ENCODE data around the gene ELF3.
"Not testable (repeated sequence)": the region's sequence is repeated elsewhere in the genome, so short reads cannot be mapped to it uniquely, and the experiment has no call there.

Gene ELF3

DNA sequence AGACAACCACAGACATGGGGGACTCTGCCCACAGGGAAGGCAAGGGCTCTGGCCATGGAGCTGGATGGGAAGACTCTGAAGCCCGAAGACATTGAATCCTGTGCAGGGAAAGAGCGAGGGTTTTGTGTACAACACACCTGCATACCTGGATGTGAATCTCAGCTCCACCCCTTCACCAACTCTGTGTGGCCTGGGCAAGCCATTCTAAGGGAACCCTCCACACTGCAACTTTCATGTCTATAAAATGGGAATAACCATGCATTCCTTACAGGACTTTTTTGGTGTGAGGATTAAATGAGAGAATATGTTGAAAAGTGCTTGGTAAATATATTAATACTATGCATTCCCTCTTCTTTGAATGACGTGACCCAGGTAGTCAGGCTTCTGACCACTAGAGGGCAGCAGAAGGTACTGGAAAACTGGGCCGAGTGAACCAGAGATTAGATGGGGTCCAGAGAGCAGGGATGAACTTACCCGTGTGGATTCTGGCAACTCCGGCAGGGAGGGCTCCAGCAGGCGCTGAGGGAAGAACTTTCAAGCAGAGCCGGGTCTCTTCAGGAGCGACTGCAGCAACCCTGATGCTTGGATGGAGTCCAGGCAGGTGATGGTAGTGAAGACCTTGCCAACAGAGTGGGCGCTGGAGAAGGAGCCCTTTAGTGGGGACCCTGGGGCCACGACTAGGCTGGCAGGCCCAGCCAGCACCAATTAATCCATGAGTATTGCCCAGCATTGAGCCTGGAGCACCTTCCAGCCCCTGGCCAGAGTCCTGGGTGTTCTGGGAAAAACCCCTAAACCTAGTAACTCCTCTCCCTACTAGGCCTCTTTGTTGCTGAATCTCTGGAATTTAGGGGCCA, 834 bp upstream of the ELF3 start:
- DNase-seq (ENCODE audit: low spot score), result peak; percentile 49

DNA sequence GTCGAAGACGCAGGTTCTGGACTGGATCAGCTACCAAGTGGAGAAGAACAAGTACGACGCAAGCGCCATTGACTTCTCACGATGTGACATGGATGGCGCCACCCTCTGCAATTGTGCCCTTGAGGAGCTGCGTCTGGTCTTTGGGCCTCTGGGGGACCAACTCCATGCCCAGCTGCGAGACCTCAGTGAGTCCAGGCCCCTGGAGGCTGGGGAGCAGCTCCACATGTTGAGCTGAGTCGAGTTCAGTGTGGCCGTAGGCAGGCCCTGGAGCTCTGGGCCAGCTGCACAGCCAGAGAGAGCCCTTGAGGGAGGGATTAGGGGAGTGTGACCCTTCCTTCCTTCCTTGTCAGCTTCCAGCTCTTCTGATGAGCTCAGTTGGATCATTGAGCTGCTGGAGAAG, 1.6 kb downstream of the ELF3 start:
- no peak for DNase-seq (ENCODE audit: low spot score)

DNA sequence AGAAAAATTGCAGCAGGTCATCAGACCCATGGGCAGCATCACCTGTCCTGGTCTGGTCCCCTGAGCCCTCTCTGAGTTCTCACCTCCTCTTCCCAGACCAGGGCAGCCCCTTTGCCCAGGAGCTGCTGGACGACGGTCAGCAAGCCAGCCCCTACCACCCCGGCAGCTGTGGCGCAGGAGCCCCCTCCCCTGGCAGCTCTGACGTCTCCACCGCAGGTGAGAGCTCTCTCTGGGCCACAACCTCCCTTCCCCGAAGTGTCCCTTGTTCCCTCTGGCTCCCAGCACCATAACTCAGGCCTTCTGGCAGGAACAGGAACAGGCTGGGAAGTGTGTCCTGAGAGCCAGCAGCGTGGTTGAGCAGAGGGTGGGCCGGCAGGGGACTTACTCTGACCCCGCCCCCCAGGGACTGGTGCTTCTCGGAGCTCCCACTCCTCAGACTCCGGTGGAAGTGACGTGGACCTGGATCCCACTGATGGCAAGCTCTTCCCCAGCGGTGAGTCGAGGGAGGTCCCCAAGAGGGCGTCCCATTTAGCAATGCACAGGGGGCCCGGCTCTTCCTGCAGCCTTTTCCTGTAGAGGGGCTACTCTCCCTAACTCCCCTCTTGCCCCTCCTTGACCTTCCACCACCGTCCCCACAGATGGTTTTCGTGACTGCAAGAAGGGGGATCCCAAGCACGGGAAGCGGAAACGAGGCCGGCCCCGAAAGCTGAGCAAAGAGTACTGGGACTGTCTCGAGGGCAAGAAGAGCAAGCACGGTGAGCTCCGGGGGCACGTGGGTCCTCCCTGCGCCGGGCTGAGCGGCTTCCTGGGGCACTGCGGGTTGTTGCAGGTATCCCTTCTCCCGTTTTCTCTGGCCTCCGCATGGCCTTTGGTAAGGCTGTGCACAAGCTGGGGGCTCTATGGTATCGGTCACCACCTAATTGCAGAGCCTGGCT, 2.4 kb downstream of the ELF3 start:
- DNase-seq (ENCODE audit: low spot score), result no peak

DNA sequence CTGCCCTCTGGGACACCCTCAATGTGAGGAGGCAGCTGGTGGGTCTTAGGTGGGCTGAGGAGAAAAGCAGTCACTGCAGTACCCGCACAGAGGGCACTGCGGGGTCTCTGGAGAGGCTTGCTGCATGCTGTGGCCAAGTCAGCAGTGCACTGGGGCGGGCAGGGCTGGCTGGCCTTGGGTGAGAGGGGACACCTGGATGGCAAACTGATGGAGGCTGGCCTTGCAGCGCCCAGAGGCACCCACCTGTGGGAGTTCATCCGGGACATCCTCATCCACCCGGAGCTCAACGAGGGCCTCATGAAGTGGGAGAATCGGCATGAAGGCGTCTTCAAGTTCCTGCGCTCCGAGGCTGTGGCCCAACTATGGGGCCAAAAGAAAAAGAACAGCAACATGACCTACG, 3.2 kb downstream of the ELF3 start:
- no peak for DNase-seq (ENCODE audit: low spot score)

DNA sequence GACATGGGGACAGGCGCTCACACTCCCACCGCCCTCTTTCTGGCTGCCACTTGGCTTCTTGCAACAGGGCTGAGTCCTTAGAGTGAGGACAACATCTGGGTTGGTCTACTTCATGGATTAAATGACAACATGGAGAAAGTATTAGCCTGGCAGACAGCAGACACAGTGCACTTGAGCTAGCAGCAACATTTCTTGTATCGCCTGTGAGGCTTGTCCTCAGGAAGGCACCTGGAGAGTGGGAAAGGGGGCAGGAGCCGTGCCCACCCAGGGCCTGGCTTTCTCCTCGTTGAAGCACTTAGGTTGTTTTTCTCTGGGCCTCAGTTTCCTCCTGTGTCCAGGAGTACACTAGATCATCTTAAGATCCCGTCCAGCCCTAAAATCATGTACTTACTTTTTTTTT, 3.7 kb downstream of the ELF3 start:
- DNase-seq (ENCODE audit: low spot score), result no peak

DNA sequence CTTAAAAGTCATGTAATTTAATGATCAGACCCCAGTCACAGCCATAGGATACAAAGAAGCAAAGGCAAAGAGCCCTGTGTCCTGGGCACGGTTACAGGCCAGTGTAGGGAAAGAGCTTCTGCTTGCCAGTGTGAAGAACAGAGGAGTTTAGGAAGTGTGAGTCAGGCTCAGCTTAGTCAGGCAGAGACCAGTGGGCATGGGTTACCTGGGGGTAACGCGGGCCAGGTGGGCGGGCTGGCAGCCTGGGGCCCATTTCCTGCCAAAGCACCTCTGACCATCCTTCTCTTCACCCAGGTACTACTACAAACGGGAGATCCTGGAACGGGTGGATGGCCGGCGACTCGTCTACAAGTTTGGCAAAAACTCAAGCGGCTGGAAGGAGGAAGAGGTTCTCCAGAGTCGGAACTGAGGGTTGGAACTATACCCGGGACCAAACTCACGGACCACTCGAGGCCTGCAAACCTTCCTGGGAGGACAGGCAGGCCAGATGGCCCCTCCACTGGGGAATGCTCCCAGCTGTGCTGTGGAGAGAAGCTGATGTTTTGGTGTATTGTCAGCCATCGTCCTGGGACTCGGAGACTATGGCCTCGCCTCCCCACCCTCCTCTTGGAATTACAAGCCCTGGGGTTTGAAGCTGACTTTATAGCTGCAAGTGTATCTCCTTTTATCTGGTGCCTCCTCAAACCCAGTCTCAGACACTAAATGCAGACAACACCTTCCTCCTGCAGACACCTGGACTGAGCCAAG, 4.7 kb downstream of the ELF3 start:
- DNase-seq (ENCODE audit: low spot score), result no peak

DNA sequence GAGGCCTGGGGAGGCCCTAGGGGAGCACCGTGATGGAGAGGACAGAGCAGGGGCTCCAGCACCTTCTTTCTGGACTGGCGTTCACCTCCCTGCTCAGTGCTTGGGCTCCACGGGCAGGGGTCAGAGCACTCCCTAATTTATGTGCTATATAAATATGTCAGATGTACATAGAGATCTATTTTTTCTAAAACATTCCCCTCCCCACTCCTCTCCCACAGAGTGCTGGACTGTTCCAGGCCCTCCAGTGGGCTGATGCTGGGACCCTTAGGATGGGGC, 5.2 kb downstream of the ELF3 start:
- DNase-seq (ENCODE audit: low spot score), result no peak

DNA sequence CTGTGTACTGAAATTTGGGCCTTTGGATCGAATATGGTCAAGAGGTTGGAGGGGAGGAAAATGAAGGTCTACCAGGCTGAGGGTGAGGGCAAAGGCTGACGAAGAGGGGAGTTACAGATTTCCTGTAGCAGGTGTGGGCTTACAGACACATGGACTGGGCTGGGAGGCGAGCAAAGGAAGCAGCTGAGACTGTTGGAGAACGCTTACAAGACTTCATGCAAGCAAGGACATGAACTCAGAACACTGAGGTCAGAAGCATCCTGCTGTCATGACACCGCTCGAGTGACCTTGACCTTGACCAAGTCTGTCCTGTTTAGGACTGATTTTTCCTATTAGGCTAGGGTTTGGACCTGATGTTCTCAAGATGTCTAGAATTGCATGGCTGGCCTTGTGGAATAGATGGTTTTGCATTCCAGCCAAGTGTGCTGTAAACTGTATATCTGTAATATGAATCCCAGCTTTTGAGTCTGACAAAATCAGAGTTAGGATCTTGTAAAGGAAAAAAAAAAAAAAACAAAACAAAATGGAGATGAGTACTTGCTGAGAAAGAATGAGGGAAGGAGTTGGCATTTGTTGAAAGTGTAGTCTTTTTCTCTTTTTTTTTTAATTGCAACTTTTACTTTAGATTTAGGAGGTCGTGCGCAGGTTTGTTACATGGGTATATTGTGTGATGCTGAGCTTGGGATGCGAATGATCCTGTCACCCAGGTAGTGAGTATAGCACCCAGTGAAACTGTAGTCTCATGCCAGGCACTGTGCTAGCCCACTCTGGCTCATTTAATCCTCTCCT, 5.8 kb downstream of the ELF3 start:
- DNase-seq (ENCODE audit: low spot score), result no peak

DNA sequence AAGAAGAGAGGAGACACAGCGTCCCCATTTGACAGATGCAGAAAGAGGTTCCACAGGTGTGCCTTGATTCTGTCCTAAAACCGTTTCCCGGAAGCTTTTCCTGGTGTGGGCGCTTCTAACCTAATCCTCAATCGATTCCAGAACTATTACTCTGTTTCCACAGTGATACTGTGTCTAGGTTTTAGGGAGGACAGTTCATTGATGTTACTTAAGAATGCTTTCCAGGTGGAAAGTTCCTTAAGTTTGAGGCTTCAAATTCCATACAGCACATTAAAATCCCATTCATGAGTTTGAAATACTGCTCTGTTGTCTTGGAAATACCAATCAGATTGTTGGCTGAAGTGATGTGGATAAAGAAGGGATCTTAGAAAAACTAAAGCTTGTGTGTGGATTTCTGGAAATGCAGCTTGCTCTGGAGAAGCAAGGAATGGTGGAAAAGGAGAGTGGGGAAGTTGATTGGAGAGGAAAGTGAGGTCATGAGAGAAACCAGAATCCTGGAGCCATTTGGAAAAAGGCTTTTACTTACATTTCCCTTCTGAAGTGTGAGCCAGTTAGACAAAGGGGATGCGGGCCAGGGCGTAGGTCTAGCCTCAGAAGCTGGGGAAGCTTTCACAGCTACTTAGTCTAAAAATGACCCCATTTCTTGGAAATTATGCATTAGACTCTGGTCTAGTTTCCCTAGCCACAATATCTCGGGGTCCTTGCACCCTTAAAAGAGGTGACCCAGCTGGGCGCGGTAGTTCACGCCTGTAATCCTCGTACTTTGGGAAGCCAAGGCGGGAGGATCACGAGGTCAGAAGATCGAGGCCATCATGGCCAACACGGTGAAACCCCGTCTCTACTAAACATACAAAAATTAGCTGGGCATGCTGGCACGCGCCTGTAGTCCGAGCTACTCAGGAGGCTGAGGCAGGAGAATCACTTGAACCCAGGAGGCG, 6.7 kb downstream of the ELF3 start:
- DNase-seq (ENCODE audit: low spot score), result no peak

DNA sequence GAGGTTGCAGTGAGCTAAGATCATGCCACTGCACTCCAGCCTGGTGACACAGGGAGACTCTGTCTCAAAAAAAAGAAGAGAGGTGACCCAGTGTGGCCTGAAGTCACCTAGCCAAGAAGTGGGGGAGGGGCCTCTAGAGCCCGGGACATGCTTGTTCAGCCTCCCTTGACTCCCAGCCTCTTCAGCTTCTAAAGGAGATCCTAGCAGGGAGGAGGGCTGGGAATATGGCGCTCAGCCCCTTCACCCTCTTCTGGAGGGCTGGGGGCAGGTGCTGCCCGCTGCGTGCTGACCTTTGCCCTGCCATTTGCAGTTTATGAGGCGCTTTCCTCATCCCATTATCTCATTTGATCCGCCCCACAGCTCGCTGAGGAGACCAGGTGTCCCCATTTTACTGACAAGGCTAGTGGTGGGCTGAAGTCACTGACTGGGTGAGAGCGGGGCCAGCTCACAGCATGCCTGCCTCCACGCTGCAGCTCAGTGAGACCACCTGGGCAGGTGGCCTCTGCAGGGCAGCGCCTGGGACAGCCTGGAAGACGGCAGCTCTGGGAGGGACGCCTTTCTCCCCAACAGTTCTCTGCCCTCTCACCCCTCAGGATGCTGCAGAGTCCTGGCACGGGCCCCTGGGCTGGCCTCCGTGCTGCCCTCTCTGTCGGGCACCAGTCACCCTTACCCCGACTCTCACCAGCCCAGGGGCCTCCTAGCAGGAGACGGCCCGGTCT, 7.5 kb downstream of the ELF3 start:
- no peak for DNase-seq (ENCODE audit: low spot score)

DNA sequence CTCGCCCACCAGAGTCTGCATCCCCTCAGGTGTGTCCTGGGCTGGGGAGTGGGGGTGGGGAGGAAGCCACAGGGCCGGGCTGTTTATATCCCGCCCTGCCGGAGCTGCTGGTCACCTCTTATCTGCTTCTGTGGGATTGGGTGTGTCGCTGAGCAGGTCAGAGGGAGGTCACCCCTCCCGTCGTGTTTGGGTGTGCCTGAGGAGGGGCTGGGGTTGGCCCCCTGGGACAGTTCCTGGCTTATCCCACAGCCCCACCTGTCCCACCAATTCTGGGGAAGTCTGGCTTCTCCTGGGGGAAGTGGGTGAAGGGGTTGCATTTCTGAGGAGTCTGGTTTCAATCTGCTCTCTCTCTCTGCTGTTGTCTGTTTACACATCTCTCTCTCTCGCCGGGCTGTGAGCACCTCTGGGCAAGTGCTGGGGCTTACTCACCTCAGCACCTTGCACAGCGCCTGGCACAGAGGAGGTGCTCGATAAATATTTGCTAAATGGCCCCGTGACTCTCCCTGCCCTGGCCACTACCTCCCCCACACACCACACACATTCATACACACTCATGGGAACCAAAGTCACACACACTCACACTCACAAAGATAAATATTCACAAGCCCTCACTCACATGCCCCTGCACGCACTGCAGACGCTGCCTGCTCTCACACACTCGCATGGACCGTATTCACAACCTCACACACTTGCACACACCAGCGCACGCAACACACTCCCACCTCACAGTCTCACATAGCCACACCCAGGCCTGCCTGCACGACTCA, 8.3 kb downstream of the ELF3 start:
- DNase-seq (ENCODE audit: low spot score), result no peak

DNA sequence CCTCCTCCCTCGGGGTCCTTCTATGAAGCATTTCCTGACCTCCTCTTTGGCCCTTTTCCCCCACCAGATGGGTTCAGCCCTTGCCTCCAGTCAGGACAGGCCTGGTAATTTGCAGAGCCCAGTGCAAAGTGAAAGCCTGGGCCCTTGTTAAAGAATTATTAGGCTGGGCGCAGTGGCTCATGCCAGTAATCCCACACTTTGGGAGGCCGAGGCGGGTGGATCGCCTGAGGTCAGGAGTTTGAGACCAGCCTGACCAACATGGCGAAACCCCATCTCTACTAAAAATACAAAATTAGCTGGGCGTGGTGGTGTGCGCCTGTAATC, 8.8 kb downstream of the ELF3 start:
- not testable (repeated sequence) for DNase-seq (ENCODE audit: low spot score)

DNA sequence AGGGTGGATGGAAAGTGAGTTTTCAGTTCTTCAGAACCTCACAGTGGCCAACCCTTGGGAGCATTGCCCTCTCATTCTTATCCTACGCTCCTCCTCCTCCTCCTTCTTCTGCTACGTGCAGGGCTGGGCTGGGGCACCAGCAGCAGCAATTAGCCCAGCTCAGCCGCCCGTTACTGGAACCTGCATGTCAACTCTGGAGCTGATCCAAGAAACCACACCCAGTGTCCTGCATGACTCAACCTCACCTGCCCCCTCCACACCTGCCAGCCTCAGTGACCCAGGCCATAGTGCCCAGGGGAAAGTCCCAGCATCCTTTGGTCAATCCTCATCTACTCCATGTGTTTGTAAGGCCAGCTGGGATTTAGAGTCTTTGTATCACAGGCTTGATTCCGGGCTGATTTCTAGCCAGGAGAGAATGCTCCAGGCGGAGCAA, 12.6 kb downstream of the ELF3 start:
- no peak for DNase-seq (ENCODE audit: low spot score)

DNA sequence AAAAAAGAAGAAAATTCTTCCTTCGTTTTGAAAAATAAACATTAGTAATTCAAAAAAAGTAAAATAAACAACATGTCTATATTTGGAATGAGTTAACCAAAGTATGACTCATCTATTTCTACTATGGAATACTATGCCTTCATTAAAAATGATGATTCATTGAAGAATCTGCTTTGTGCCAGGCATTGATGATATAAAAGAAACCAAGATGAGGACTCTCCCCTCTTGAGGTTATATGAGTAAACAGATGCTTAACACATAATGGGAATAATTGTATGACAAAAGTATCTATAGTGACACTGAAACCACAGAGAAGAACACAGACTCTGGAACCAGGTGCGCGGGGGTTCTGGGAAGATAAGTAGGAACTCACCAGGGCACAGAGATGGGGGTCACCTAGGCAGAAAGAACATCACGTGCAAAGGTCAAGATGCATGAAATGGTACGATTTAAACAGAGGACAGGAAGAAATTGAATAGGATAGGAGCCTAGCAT, 18.8 kb downstream of the ELF3 start:
- no peak for DNase-seq (ENCODE audit: low spot score)

DNA sequence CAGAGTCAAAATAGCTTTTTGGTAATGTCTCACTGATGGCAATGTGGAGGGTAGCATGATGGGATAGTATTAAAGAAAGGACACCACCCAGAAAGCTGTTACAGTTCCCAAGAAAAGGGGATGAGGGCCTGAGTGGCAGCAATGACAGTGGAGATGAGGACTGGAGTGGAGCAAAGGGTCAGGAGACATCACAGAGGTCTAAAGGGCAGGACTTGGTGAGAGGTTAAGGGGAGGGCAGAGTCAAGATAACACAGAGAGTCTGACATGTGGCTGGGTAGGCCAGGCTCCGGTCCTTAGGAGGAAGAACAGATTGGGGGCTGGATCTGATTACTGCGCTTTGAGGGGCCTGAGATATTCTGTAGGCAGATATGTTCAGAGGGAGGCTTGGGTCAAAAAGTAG, 19.3 kb downstream of the ELF3 start:
- no peak for DNase-seq (ENCODE audit: low spot score)

DNA sequence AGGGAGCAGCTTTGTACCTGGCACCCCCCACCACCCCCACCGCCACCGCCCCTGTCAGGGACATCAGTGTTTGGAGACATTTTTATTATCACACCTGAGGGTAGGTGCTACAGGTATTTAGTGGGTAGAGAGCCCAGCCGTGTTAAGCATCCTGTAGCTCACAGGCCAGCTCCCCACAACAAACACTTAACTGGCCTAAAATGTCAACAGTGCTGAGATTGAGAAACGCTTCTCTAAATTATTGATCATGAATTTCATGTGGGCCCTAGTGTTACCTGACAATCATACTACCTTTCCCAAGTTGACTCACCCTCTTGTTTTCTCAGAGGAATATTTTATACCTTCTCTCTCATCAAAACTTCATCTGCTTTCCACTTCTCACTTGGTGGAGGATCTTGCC, 21.4 kb downstream of the ELF3 start:
- DNase-seq (ENCODE audit: low spot score), result no peak

DNA sequence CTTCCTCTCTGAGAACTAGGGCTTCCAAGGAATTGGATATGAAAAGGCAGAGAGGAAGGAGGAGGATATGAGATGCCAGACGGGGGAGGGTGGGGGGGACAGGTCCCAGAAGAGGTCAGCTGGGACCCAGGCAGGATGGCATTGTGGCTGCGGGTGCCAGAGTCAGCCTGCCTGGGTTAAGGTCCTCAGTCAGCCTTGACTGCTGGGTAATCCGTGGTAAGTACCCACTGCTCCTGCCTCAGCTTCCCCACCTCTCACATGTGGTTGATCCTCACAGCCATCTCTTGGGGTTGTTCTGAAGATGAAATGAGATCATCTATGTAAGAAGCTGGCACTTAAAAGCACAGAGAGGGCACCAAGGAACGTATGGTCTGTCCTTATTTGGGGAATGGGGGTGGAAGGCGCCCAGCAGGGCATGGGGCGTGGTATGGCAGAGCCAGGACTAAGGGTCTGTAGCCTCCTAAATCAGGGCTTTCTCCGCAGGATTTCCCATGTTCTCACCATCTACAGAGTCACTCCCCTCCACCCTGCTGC, 23.8 kb downstream of the ELF3 start:
- no peak for DNase-seq (ENCODE audit: low spot score)

DNA sequence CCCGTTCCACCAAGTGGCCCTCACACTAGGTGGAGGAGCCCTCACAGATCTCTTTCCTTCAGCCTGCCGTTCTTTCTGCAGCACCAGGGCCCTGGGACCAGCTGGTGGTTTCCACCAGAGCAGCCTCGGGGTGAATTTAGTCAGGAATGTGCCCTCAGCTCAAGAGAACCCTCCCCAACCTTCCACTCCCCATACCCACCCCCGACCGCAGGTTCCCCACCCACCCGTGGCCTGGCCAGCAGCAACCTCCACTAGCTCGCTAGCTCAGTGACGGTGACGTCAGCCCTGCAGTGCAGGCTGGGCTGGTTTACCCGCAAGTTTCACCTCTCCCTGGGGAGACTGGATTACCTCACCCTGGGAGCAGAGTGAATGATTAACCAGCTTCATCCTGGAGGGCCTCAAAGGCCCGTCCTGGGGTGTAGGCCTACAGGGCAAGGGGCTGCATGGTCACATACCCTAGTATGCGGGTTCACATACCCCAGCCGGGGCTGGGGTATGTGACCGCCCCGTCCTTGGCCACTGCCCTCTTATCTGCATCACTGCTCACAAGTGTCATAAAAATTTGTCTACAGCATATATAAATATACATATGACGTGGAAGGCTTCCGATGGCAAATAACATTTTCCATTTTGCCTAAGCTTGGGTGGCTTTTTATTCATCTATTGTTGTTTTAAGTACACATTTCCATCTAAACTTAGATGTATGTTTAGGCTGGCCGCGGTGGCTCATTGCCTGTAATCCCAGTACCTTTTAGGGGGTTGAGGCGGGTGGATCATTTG, 24.5 kb downstream of the ELF3 start:
- DNase-seq (ENCODE audit: low spot score), result no peak
